SK-MEL-5 (cell line): Measurements from ENCODE around the gene SLC7A10. TPM values are rescaled to one million over a fixed set of nuclear protein-coding genes. Genes with fewer than 3 reads are reported as not detected.
A peak's percentile ranks its signal among the peaks of the same experiment; 100 is the strongest.
"Not testable (repeated sequence)": the region's sequence is repeated elsewhere in the genome, so short reads cannot be mapped to it uniquely, and the experiment has no call there.

ENCODE experiments used
- DNase-seq: peaks from one replicate; pipeline ENCODE4 v3.0.0-alpha.2; 2016; ENCODE audit warnings: low read depth, low spot score
- in situ Hi-C: cut with HindIII; loops from 2 replicates; pipeline ENCODE4 v1.10.0; 2016; ENCODE audit warnings: low sequenced_read_pairs, high pct_unique_total_duplicates, low pct_unique_long_range_greater_than_20kb
- total RNA-seq: library from RNA; depleted of rRNA; stranded (reverse); fragments of >200 nt; shearing (Covaris generic); gene quantifications from 2 replicates; pipeline ENCODE4 v1.2.3, GENCODE V29; 2014; rRNA removed

The SLC7A10 gene
- total RNA-seq, 1 experiment from 2014 or later = not detected

- peak; percentile 97 for DNase-seq
- in situ Hi-C loops = no loop called here
Measured at GRCh38 chr19:33176670-33177416, 48.8 kb downstream of the SLC7A10 start.

DNA sequence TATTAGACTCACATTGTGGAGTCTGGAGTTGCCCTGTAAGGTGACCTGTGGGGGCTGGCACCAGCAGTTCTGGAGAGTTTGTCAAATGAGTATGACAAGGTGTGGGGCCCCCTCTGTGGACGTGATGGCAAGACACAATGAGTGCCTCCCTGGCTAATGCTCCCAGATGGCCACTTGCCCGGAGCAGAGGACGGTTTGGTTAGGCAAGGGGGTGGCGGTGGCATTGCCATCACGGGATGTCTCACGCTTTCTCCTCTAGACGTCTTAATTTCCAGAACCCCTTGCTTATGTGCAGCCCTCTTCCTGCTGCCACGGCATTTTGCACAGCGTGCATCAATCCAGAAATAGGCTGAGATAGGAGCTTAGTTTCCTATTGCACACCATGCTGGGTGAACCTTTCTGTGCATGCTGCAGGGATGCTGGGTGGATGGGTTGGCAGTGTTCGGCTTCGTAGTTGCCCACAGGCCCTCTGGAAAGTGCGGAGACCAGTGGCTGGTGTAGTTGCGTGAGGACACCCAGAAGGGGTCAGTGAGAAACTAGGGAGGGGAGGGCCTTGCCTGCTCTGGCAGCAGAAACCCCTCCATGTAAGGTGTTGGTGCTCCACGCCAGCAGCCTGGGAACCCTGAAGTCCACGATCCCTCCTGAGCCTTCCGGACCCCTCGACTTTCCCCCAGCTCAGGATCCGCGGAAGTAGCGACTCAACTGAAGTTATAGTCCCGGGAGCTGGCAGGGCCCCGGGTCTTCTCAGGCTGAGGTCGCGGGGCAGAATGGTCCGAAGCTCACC lies 49.6 kb downstream of the SLC7A10 start:
- in situ Hi-C loops = no loop called here
- peak; percentile 15 for DNase-seq

GRCh38 chr19:33175156-33175782 lies 50.4 kb downstream of the SLC7A10 start:
- in situ Hi-C loops = no loop called here
- no peak for DNase-seq

- in situ Hi-C loops = no loop called here
- no peak for DNase-seq
Measured at GRCh38 chr19:33174186-33174585, 51.5 kb downstream of the SLC7A10 start.

DNA sequence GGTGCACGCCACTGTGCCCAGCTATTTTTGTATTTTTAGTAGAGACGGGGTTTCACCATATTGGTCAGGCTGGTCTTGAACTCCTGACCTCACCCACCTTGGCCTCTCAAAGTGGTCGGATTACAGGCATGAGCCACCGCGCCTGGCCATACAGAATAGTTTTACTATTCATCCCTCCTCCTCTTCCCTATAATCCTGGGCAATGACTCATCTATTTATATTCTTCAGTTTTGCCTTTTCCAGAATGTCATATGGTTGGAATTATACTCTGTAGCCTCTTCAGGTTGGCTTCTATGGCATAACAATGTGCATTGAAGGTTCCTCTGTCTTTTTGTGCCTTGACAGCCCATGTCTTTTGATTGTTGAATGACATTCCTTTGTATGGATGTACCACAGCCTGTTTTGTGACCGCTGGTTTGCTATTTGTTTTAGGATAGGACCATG lies 53.7 kb downstream of the SLC7A10 start:
- peak; percentile 26 for DNase-seq
- in situ Hi-C loops = no loop called here

DNA sequence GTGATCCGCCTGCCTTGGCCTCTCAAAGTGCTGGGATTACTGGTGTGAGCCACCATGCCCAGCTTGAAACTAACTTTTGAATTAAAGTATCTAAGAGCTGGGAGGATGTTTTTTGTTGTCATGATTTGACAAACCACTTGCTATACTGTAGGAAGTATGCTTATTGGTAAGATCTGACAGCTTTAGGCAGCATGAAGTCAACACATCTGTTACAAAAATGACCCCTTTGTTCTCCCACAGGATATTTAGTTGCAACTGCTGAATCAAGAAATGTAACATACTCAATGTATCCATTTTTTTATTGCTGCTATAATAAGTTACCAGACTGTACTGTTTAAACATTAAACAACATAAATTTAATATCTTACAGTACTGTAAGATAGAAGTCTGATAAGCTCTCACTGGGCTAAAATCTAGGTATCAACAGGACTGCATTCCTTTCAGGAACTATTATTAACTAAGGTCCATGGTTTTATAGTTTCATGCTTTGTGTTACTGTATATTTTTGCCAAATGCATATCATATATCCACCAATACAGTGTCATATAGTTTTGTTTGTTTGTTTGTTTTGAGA lies 54.3 kb downstream of the SLC7A10 start:
- DNase-seq = peak; percentile 26
- in situ Hi-C loops = no loop called here

- in situ Hi-C loops = no loop called here
- DNase-seq = no peak
Measured at GRCh38 chr19:33168528-33168927, 57.1 kb downstream of the SLC7A10 start.

DNA sequence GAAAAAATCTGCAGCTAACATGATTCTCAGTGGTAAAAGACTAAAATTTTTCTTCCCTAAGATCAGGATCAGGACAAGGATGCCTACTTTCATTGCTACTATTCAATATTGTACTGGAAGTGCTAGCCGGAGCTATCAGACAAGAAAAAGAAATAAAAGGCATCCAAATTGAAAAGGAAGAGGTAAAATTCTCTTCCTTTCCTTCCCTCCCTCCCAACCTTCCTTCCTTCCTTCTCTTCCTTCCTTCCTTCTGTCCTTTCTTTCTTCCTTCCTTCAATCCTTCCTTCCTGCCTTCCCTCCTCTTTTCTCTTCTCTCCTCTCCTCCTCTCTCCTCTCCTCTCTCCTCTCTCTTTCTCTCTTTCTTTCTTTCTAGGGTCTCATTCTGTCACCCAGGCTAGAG lies 58.2 kb downstream of the SLC7A10 start:
- in situ Hi-C loops = no loop called here

GRCh38 chr19:33166037-33166436 lies 59.6 kb downstream of the SLC7A10 start:
- DNase-seq = not testable (repeated sequence)

More for the DNA sequence above, 58.2 kb downstream of the SLC7A10 start:
- DNase-seq = no peak

DNA sequence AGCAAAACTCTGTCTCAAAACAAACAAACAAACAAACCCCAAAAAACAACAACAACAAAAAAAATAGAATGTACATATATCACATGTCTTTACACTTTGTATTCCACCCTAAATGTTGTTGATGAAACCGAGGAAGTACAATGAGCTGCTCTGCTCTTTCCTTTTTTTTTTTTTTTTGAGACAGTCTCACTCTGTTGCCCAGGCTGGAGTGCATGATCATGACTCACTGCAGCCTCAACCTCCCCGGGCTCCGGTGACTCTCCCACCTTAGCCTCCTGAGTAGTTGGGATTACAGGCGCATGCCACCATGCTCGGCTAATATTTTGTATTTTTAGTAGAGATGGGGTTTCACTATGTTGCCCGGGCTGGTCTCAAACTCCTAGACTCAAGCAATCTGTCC lies 62.2 kb downstream of the SLC7A10 start:
- in situ Hi-C loops = no loop called here
- peak; percentile 22 for DNase-seq

More at GRCh38 chr19:33166037-33166436, 59.6 kb downstream of the SLC7A10 start:
- in situ Hi-C loops = not testable (repeated sequence)

DNA sequence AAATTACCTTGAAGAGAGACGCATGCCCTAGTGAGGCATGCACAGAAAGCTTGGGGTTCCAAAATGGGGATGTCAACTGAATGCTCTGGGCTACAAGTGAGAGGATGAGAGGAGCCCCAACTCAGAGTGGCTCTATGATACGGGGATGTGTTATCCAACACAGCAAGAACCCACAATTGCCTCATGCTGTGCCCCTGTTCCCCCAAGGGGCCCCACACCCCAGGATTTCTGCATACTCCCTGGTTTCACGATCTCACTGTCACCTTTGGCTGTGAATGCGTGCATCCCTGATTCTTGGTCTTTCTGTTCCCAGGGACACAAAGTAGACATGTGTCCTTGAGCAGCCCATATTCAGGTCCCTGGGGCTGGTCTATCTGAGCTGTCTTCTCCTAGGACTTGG lies 64.4 kb downstream of the SLC7A10 start:
- in situ Hi-C loops = no loop called here
- no peak for DNase-seq

- in situ Hi-C loops = no loop called here
- DNase-seq = no peak
Measured at GRCh38 chr19:33159893-33160292, 65.8 kb downstream of the SLC7A10 start.

- in situ Hi-C loops = no loop called here
- DNase-seq = no peak
Measured at GRCh38 chr19:33159149-33159548, 66.5 kb downstream of the SLC7A10 start.

Other genes with a start within 250 kb of the SLC7A10 start
- gene RHPN2, start 161.0 kb downstream of the SLC7A10 start, total RNA-seq = 23.9 and 25.9 TPM in 2 replicates
- 6.8 and 9.2 TPM in 2 replicates for gene GPATCH1, start 144.7 kb downstream of the SLC7A10 start, total RNA-seq
- gene WDR88, start 93.7 kb downstream of the SLC7A10 start, total RNA-seq = not detected in 2 replicates
- gene LRP3, start 31.5 kb downstream of the SLC7A10 start, total RNA-seq = 27.7 and 30.2 TPM in 2 replicates
- gene CEBPA, start 76.7 kb upstream of the SLC7A10 start, total RNA-seq = 2.4 and 2.5 TPM in 2 replicates
- 28.5 and 33.4 TPM in 2 replicates for gene CEBPG, start 147.9 kb upstream of the SLC7A10 start, total RNA-seq